Erythroblast (primary cell): ENCODE results near the gene ZNF121.

Experiments used
- GATA1 ChIP-seq: IDR thresholded peaks from 2 replicates; pipeline ENCODE4 v1.6.1; 2011; ENCODE audit warnings: low read depth, mild to moderate bottlenecking, control low read depth, low read length, moderate library complexity
- POLR2A ChIP-seq: IDR thresholded peaks from 2 replicates; pipeline ENCODE4 v1.6.1; 2011; ENCODE audit warnings: mild to moderate bottlenecking, low read length

GRCh38 chr19:9597027-9597426 lies 12.7 kb upstream of the ZNF121 start:
- no peak for TF ChIP-seq POLR2A
- TF ChIP-seq GATA1, result no peak
